SJSA1 (cell line): ENCODE measurements around the gene USH2A. TPM values are rescaled to one million over a fixed set of nuclear protein-coding genes. Genes with fewer than 3 reads are reported as not detected.

Source experiments
- DNase-seq, 2 experiments: peaks; one replicate each; pipeline ENCODE4 v3.0.0-alpha.2; 2015 to 2020; ENCODE audit warnings: low spot score in 2 of 2, low read depth in 1 of 2
- H3K27ac ChIP-seq: fragments of 250-450 bp; sonication (Bioruptor Pico); 2 replicates; pipeline ENCODE4 v1.5.1; 2020; ENCODE audit warnings: mild to moderate bottlenecking, moderate library complexity
- H3K27me3 ChIP-seq: fragments of 250-450 bp; sonication (Bioruptor Pico); replicated peaks from 2 replicates; pipeline ENCODE4 v1.5.1; 2020; ENCODE audit warnings: mild to moderate bottlenecking, moderate library complexity
- H3K36me3 ChIP-seq: fragments of 250-450 bp; sonication (Bioruptor Pico); 2 replicates; pipeline ENCODE4 v1.5.1; 2020; ENCODE audit warnings: mild to moderate bottlenecking
- H3K4me1 ChIP-seq: fragments of 250-450 bp; sonication (Bioruptor Pico); replicated peaks from 2 replicates; pipeline ENCODE4 v1.6.1; 2021; ENCODE audit warnings: mild to moderate bottlenecking
- H3K4me3 ChIP-seq: fragments of 250-450 bp; sonication (Bioruptor Pico); 2 replicates; pipeline ENCODE4 v1.5.1; 2020; ENCODE audit warnings: mild to moderate bottlenecking
- H3K9me3 ChIP-seq: fragments of 250-450 bp; sonication (Bioruptor Pico); replicated peaks from 2 replicates; pipeline ENCODE4 v1.5.1; 2020; ENCODE audit warnings: mild to moderate bottlenecking
- total RNA-seq: library from RNA; depleted of rRNA; stranded (reverse); fragments of >200 nt; shearing (Covaris generic); gene quantifications from 2 replicates; pipeline ENCODE4 v1.2.3, GENCODE V29; 2014; rRNA removed

Gene USH2A, protein sequence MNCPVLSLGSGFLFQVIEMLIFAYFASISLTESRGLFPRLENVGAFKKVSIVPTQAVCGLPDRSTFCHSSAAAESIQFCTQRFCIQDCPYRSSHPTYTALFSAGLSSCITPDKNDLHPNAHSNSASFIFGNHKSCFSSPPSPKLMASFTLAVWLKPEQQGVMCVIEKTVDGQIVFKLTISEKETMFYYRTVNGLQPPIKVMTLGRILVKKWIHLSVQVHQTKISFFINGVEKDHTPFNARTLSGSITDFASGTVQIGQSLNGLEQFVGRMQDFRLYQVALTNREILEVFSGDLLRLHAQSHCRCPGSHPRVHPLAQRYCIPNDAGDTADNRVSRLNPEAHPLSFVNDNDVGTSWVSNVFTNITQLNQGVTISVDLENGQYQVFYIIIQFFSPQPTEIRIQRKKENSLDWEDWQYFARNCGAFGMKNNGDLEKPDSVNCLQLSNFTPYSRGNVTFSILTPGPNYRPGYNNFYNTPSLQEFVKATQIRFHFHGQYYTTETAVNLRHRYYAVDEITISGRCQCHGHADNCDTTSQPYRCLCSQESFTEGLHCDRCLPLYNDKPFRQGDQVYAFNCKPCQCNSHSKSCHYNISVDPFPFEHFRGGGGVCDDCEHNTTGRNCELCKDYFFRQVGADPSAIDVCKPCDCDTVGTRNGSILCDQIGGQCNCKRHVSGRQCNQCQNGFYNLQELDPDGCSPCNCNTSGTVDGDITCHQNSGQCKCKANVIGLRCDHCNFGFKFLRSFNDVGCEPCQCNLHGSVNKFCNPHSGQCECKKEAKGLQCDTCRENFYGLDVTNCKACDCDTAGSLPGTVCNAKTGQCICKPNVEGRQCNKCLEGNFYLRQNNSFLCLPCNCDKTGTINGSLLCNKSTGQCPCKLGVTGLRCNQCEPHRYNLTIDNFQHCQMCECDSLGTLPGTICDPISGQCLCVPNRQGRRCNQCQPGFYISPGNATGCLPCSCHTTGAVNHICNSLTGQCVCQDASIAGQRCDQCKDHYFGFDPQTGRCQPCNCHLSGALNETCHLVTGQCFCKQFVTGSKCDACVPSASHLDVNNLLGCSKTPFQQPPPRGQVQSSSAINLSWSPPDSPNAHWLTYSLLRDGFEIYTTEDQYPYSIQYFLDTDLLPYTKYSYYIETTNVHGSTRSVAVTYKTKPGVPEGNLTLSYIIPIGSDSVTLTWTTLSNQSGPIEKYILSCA (N-terminal part only)
- total RNA-seq, result not detected in 2 replicates

DNA sequence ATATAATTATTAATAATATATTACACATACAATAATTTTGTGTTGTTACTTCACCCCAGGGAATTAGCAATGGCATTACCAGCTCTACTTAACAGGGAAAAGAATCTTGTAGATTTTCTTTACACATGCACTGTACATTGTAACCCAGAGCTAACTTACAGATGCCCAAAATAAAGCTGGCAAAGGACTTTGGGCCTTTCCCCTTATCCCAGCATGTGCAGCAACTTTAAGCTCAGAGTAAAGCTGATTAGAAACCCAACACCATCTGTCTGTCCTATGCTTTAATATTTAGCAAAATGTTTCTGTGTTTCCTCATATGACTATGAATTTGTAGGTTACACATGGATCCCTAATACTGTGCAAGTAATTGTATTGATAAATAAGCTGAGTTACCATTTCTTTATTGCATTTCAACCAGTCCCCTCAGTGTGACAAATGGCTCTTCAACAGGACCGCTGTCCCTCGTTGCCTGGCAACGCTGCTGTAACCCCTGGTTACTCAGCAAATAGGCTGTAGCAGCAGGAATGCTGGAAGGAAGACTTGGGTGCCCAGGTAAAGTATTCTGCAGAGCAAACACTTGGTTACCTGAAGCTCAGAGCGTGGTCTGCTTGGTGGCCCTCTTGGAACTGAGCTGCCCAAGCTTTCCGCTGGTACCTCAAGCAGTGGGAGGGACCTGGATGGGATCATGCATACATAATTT, at the start of gene USH2A:
Gene USH2A (minus strand): TSS at position 628 of the 700 bp plus-strand sequence. CDS start 1,112 bp downstream, outside the sequence.
- Histone ChIP-seq H3K27ac (no peak within 1 kb of the TSS), H3K36me3 (no peaks in the 10 kb centered on the region), H3K9me3 (no peaks in the 10 kb centered on the region), H3K4me3 (no peak within 1 kb of the TSS), H3K4me1 (no peaks in the 10 kb centered on the region), H3K27me3 (peaks cover 7% of the 10 kb centered on the region)
- no peak for DNase-seq

DNA sequence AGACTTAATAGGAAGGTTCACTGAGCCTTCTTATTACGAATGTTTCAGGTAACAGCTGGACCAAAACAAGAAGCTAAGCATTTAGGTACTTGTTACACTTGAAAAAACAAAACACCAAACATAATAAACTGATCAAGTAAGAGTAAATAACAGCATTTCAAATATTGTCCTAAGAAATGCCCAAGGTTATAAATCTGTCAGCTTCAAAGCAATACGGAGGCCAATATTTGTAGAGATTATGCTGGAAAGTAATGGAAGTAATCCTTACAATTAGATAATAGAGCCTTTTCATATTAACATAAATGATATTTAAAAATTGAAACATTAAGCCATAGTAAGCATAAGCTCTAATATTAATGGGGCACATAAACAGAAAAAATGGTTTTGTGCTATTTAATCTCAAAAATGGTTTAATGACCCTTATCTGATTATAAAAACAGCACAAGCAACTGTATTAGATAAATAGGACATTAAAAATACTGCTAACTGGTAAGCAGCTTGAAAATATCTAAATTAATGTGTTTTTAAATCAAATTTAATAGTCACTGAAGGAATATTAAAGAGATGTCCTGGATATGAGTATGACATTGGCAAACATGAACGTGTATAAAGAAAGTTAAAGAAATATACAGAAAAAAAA, 43.0 kb upstream of the USH2A start:
- no peak overlapping the region for H3K27ac ChIP-seq
- DNase-seq, result no peak
- peaks cover 35% of the 10 kb centered on the region for H3K4me1 ChIP-seq
- H3K36me3 ChIP-seq, result no peaks in the 10 kb centered on the region
- no peaks in the 10 kb centered on the region for H3K27me3 ChIP-seq
- no peaks in the 10 kb centered on the region for H3K9me3 ChIP-seq
- H3K4me3 ChIP-seq, result no peak overlapping the region

DNA sequence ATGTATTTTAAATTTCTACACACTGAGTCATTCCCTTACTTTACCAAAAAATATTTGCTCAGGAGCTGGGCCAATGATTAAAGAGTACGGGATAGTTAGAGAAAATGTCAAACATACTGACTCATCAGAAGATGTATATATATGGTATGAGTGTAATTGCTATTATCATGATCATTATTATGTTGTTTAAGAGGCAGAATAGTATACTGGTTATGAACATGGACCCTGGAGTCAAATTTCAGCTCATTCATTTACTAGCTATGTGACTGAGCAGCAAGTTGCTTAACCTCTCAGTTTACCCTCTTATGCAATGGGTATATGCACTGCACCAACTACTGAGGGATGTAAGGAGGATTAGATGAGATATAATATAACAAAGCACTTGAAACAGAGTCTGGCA, 41.2 kb upstream of the USH2A start:
- H3K4me1 ChIP-seq, result peaks cover 37% of the 10 kb centered on the region
- peak overlapping the region; percentile 5; the same call in 1 of the 2 replicates for H3K27ac ChIP-seq

DNA sequence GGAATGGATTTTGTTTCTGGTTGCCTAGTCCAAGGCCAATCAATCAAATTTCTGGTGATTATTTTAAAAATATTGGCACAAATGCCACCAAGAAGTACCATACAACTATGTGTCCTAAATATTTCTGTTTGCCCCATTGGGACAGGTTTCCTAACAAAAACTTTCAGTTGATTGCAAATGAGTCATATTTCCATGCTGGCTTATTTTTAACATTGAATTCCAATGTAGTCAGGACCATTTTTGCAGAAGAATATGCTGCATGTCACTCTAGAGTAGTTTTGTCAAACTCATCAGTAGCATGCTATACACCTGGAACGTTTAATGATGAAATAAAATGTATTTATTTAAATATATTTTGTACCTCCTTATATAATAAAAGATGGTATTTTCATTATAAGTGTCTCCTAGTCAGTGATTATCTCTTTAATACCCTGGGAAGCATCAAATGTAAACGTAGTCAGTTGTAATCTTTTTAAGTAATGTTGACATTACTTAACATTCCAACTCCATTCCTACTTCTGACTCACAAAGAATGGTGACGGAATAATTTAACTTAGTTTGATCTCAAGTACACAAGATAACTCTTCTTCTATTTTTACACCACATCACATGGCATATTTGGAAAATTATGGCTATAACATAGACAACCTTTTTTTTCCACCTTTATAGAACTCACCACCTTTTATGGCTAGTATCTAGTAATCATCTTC, 39.0 kb upstream of the USH2A start:
- Histone ChIP-seq H3K9me3 (no peaks in the 10 kb centered on the region), H3K4me1 (peaks cover 44% of the 10 kb centered on the region), H3K27ac (peak overlapping the region; percentile 74), H3K4me3 (no peak overlapping the region), H3K27me3 (no peaks in the 10 kb centered on the region), H3K36me3 (no peaks in the 10 kb centered on the region)
- peak in 1 of 2 experiments; percentile 66 for DNase-seq

More for the DNA sequence above, 41.2 kb upstream of the USH2A start:
- peak in 1 of 2 experiments; percentile 85 for DNase-seq
- Histone ChIP-seq H3K27me3 (no peaks in the 10 kb centered on the region), H3K9me3 (no peaks in the 10 kb centered on the region), H3K4me3 (no peak overlapping the region), H3K36me3 (no peaks in the 10 kb centered on the region)

DNA sequence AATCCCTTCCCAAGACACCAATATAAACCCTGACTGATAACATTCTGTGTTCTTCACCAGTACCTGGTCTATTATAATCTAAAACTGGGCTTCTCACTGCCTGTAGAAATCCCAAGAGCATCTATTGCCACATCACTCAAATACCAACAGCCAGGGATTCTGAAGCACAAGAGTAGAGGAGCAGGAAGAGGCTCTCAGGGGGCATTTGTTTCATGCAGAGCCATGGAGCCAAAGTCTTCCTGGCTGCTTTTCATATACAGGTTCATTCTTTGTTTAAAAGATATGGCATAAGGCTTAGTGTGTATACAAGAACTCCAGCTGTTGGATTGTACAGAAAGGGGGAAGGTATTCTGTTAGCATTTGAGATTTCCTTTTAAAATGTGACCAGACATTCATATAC, 38.2 kb upstream of the USH2A start:
- Histone ChIP-seq H3K27me3 (no peaks in the 10 kb centered on the region), H3K4me3 (no peak overlapping the region), H3K27ac (peak overlapping the region; percentile 74), H3K9me3 (no peaks in the 10 kb centered on the region), H3K36me3 (no peaks in the 10 kb centered on the region), H3K4me1 (peaks cover 51% of the 10 kb centered on the region)
- DNase-seq, result peak in 1 of 2 experiments; percentile 14

DNA sequence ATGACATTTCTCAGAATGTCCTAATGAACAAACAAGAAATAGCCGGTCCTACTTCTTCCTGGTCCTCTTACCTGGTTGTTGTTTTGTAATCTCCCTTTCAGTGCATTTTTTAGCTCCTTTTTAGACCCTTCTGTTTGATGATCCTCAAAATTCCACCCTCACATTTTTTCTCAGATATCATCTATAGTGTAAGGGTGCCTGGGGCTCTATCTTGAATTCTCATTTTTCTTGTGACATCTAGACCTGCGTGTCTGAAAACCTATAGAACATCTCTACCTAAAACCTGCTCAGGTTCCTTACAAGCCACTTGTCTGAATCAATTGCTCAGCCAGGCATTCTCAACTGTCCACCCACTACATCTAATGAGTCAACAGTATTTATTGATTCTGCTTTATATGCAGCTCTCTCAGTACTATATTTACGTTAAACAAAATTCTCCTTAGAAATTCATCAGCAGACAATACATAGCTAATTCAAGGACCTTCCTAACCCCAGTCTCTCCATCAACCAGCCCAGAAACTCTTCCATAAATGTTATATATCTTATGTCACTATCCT, 36.5 kb upstream of the USH2A start:
- Histone ChIP-seq H3K27ac (no peak overlapping the region), H3K4me1 (peaks cover 50% of the 10 kb centered on the region), H3K36me3 (no peaks in the 10 kb centered on the region), H3K9me3 (no peaks in the 10 kb centered on the region), H3K4me3 (no peak overlapping the region), H3K27me3 (no peaks in the 10 kb centered on the region)
- no peak for DNase-seq

DNA sequence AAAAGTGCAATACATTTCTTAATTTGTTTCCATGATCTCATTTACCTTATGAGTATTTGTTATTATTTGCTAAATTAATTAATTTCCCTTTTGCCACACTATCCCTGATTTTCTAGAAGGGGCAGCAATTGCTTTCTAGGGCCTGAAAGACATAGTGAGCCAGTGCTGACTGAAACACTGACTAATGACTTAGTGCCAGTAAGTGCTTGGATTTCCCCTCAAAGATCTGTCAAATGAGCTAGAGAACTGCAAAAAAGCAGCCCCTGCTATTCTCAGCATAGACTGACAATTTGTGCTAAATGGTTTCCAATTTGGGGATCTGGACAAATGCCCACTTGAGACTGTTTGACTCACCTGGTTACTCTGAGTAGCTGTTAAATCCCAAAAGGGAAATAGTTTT, 35.6 kb upstream of the USH2A start:
- no peak for DNase-seq
- Histone ChIP-seq H3K9me3 (no peaks in the 10 kb centered on the region), H3K4me3 (no peak overlapping the region), H3K27me3 (no peaks in the 10 kb centered on the region), H3K36me3 (no peaks in the 10 kb centered on the region), H3K4me1 (peaks cover 43% of the 10 kb centered on the region), H3K27ac (no peak overlapping the region)

DNA sequence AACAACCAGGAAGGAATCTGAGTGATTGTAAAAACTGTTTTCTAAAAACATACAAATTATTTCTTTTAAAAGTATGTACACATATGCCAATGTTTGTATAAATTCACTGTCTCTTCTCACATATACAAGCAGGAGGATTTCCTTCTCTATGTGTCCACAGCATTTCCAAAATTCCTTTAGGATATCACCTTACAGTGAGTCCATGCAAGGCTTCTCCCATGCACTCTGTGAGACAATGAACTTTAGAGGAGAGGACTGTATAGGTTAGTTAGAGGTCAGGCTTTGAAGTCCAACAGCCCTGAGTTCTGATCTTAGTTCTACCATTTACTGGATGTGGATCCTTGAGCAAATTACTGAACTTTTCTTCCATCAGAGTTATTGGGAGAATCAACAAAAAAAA, 34.1 kb upstream of the USH2A start:
- H3K27me3 ChIP-seq, result no peaks in the 10 kb centered on the region
- H3K4me1 ChIP-seq, result peaks cover 29% of the 10 kb centered on the region
- DNase-seq, result peak in 1 of 2 experiments; percentile 12
- no peaks in the 10 kb centered on the region for H3K9me3 ChIP-seq
- H3K4me3 ChIP-seq, result no peak overlapping the region
- no peaks in the 10 kb centered on the region for H3K36me3 ChIP-seq
- no peak overlapping the region; the same call in 1 of the 2 replicates for H3K27ac ChIP-seq

DNA sequence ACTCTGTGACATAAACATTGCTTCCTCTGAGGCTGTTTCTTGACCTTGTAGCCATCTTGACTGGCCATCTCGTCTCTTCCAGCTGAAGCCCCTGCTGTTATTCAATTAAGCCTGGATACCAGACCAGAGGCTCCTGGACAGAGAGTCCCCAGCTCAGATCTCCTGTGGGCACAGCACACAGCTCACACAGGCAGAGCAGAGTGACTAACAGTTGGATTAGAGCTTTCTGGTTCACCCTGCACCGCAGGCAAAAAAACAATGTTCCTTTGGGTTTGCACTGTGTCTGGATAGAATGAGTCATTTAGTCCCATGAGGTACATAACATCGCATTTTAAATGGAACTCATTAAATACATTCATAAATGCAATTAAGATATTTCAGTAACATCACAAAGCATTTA, 33.4 kb upstream of the USH2A start:
- H3K4me3 ChIP-seq, result no peak overlapping the region
- H3K27ac ChIP-seq, result no peak overlapping the region

DNA sequence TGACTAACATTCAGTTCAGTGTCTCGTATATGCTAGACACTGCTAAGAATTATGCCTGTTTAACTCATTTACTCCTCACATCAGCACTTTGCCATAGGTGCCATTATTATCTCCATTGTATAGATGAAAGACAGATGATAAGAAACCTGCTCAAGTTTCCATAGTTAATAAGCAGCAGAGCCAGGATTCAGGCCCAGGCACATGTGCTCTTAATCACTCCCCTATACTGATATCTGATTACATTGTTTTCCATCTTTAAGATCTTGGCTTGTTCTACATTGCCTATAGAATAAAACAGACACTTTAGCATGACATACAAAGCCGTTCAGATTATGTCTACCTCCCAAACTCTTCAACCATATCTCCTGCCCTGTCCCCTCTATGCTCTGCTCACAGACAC, 30.5 kb upstream of the USH2A start:
- no peak overlapping the region for H3K27ac ChIP-seq

More for the DNA sequence above, 33.4 kb upstream of the USH2A start:
- peak; percentile 64 to 68 for DNase-seq
- H3K36me3 ChIP-seq, result no peaks in the 10 kb centered on the region
- peaks cover 22% of the 10 kb centered on the region for H3K4me1 ChIP-seq
- H3K9me3 ChIP-seq, result no peaks in the 10 kb centered on the region
- H3K27me3 ChIP-seq, result no peaks in the 10 kb centered on the region

DNA sequence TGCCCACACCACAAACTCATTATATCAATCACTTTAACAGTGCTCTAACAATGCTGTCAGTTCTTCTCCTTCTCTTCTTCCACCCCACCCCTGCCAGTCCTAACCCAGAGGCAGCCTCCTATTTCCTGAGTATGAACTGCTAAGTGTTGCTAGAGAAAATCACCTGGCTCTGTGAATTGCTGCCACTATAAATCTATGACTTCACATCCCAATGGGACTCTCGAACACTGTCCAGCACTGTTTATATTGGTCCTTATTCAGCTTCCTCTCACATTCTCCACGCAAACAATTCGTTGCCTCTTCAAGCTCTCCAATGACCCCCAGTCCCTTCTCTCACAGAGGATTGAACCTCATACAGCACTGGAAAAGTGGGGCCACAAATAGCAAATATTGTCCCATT, 27.0 kb upstream of the USH2A start:
- no peak overlapping the region for H3K4me3 ChIP-seq
- DNase-seq, result no peak

More for the DNA sequence above, 30.5 kb upstream of the USH2A start:
- Histone ChIP-seq H3K36me3 (no peaks in the 10 kb centered on the region), H3K4me3 (no peak overlapping the region), H3K9me3 (no peaks in the 10 kb centered on the region), H3K4me1 (peaks cover 16% of the 10 kb centered on the region), H3K27me3 (no peaks in the 10 kb centered on the region)
- no peak for DNase-seq

DNA sequence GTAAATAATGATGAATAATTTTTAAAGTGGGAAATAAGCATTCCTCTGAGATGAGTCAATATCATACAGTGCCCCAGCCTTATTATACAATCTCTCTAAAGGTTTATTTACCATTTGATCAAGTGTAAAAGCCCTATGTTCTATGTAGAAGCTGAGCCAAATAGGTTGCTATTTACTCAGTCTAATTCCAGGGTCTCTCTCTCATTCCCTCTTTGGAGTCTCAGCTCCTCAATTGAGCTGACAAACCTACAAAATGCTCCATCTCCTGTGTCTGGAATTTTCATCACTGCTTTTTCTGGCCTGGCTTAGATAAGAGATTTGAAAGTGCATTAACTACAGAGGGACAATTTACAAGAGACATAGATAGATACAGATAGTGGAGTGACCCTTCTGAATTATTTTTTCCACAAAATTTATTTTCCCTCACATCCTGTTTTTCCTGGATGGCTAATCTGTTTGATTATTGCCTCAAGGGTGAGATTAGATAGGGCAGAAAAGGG, 24.8 kb upstream of the USH2A start:
- no peak overlapping the region for H3K27ac ChIP-seq
- no peak overlapping the region for H3K4me3 ChIP-seq
- H3K36me3 ChIP-seq, result no peaks in the 10 kb centered on the region
- DNase-seq, result peak in 1 of 2 experiments; percentile 43
- no peaks in the 10 kb centered on the region for H3K9me3 ChIP-seq
- H3K27me3 ChIP-seq, result no peaks in the 10 kb centered on the region
- H3K4me1 ChIP-seq, result peaks cover 10% of the 10 kb centered on the region

More for the DNA sequence above, 27.0 kb upstream of the USH2A start:
- Histone ChIP-seq H3K27me3 (no peaks in the 10 kb centered on the region), H3K27ac (no peak overlapping the region), H3K36me3 (no peaks in the 10 kb centered on the region), H3K4me1 (peaks cover 10% of the 10 kb centered on the region), H3K9me3 (no peaks in the 10 kb centered on the region)
